ENCODE data around the gene SUSD3.

The SUSD3 gene

GRCh38 chr9:93071464-93071863, 13.0 kb downstream of the SUSD3 start:
- TF ChIP-seq USF1 (IDR thresholded peaks at IDR 0.05) (peak; percentile 98), NFIC (IDR thresholded peaks at IDR 0.05) (no peak)

- TF ChIP-seq TAF1 (IDR thresholded peaks at IDR 0.05; ENCODE audit: low read depth) (no peak), USF1 (IDR thresholded peaks at IDR 0.05) (peak; percentile 64), NFIC (IDR thresholded peaks at IDR 0.05) (0 out of 2 replicates have a peak, but pooled peaks have one; percentile 20)
These were observed 13.9 kb downstream of the SUSD3 start for GRCh38 chr9:93072383-93072795.

GRCh38 chr9:93076101-93076791, 17.7 kb downstream of the SUSD3 start:
- TF ChIP-seq ZBTB7A (IDR thresholded peaks at IDR 0.05; ENCODE audit: low read depth) = no peak
- TF ChIP-seq YY1 (IDR thresholded peaks at IDR 0.05; ENCODE audit: low read depth) = no peak
- no peak for TF ChIP-seq USF1 (IDR thresholded peaks at IDR 0.05)
- no peak for TF ChIP-seq CEBPB (IDR thresholded peaks at IDR 0.05)
- no peak for TF ChIP-seq EGR1 (IDR thresholded peaks at IDR 0.05)
- no peak for TF ChIP-seq TCF12 (IDR thresholded peaks at IDR 0.05; ENCODE audit: low read depth)
- TF ChIP-seq TAF1 (IDR thresholded peaks at IDR 0.05; ENCODE audit: low read depth) = no peak
- no peak for TF ChIP-seq CREB1 (IDR thresholded peaks at IDR 0.05; ENCODE audit: low read depth)
- no peak for TF ChIP-seq FOXM1 (IDR thresholded peaks at IDR 0.05; ENCODE audit: borderline replicate concordance, low read depth)
- no peak for TF ChIP-seq EP300 (IDR thresholded peaks at IDR 0.05; ENCODE audit: borderline replicate concordance)
- TF ChIP-seq REST (IDR thresholded peaks at IDR 0.05; ENCODE audit: low read depth) = no peak
- no peak for TF ChIP-seq RAD21 (IDR thresholded peaks at IDR 0.05; ENCODE audit: low read depth)
- TF ChIP-seq MAX (IDR thresholded peaks at IDR 0.05) = no peak
- TF ChIP-seq TEAD4 (IDR thresholded peaks at IDR 0.05) = no peak
- no peak for TF ChIP-seq NFIC (IDR thresholded peaks at IDR 0.05)

GRCh38 chr9:93076792-93077128, 18.3 kb downstream of the SUSD3 start:
- no peak for TF ChIP-seq CREB1 (IDR thresholded peaks at IDR 0.05; ENCODE audit: low read depth)
- TF ChIP-seq RAD21 (IDR thresholded peaks at IDR 0.05; ENCODE audit: low read depth) = no peak
- no peak for TF ChIP-seq TAF1 (IDR thresholded peaks at IDR 0.05; ENCODE audit: low read depth)
- no peak for TF ChIP-seq EGR1 (IDR thresholded peaks at IDR 0.05)
- no peak for TF ChIP-seq YY1 (IDR thresholded peaks at IDR 0.05; ENCODE audit: low read depth)
- TF ChIP-seq TEAD4 (IDR thresholded peaks at IDR 0.05) = no peak
- no peak for TF ChIP-seq EP300 (IDR thresholded peaks at IDR 0.05; ENCODE audit: borderline replicate concordance)
- TF ChIP-seq ZBTB7A (IDR thresholded peaks at IDR 0.05; ENCODE audit: low read depth) = no peak
- TF ChIP-seq CEBPB (IDR thresholded peaks at IDR 0.05) = no peak
- no peak for TF ChIP-seq TCF12 (IDR thresholded peaks at IDR 0.05; ENCODE audit: low read depth)
- TF ChIP-seq NFIC (IDR thresholded peaks at IDR 0.05) = no peak
- TF ChIP-seq FOXM1 (IDR thresholded peaks at IDR 0.05; ENCODE audit: borderline replicate concordance, low read depth) = no peak
- no peak for TF ChIP-seq REST (IDR thresholded peaks at IDR 0.05; ENCODE audit: low read depth)
- no peak for TF ChIP-seq USF1 (IDR thresholded peaks at IDR 0.05)
- TF ChIP-seq MAX (IDR thresholded peaks at IDR 0.05) = no peak

- no peak for TF ChIP-seq EGR1 (IDR thresholded peaks at IDR 0.05)
- TF ChIP-seq TCF12 (IDR thresholded peaks at IDR 0.05; ENCODE audit: low read depth) = no peak
- TF ChIP-seq ZBTB7A (IDR thresholded peaks at IDR 0.05; ENCODE audit: low read depth) = no peak
- no peak for TF ChIP-seq YY1 (IDR thresholded peaks at IDR 0.05; ENCODE audit: low read depth)
- no peak for TF ChIP-seq NFIC (IDR thresholded peaks at IDR 0.05)
- no peak for TF ChIP-seq RAD21 (IDR thresholded peaks at IDR 0.05; ENCODE audit: low read depth)
- TF ChIP-seq CREB1 (IDR thresholded peaks at IDR 0.05; ENCODE audit: low read depth) = no peak
- TF ChIP-seq CEBPB (IDR thresholded peaks at IDR 0.05) = no peak
- no peak for TF ChIP-seq TAF1 (IDR thresholded peaks at IDR 0.05; ENCODE audit: low read depth)
- TF ChIP-seq REST (IDR thresholded peaks at IDR 0.05; ENCODE audit: low read depth) = no peak
- no peak for TF ChIP-seq EP300 (IDR thresholded peaks at IDR 0.05; ENCODE audit: borderline replicate concordance)
- TF ChIP-seq USF1 (IDR thresholded peaks at IDR 0.05) = no peak
- TF ChIP-seq TEAD4 (IDR thresholded peaks at IDR 0.05) = no peak
- no peak for TF ChIP-seq MAX (IDR thresholded peaks at IDR 0.05)
- no peak for TF ChIP-seq FOXM1 (IDR thresholded peaks at IDR 0.05; ENCODE audit: borderline replicate concordance, low read depth)
These were observed 18.9 kb downstream of the SUSD3 start for GRCh38 chr9:93077367-93077766.
